ENCODE results near the gene GPRC5B. TPM values are rescaled to one million over a fixed set of nuclear protein-coding genes. Genes with fewer than 3 reads are reported as not detected.

The GPRC5B gene
- total and polyA plus RNA-seq, 2 donors (not counting 1 experiment from before 2014, with no cell fraction given): 4.3 to 4.5 TPM

GRCh38 chr16:19882186-19882585 lies 2.5 kb downstream of the GPRC5B start:
- H3K9ac ChIP-seq (ENCODE audit: insufficient read depth, low read length): no peak overlapping the region
- peaks cover 7% of the 10 kb centered on the region for H3K4me1 ChIP-seq (ENCODE audit: control insufficient read depth, extremely low read depth, insufficient read depth, low read length)
- TF ChIP-seq CTCF (conservative IDR thresholded peaks at IDR 0.05 in 1 of 2, IDR thresholded peaks at IDR 0.05 in 1 of 2; ENCODE audit: low read depth in 1 of 2, low read length in 2 of 2) (no peak), EZH2 (IDR thresholded peaks at IDR 0.05; ENCODE audit: low read length, missing control alignments) (no peak)
- H3K27ac ChIP-seq (ENCODE audit: insufficient read depth, low read length): no peak overlapping the region
- H3K27me3 ChIP-seq (ENCODE audit: control insufficient read depth, insufficient read depth, low read length): peaks cover 10% of the 10 kb centered on the region
- no peak overlapping the region for H3K4me3 ChIP-seq (replicated peaks in 1 of 4; ENCODE audit: control extremely low read depth in 1 of 4, insufficient read depth in 1 of 4, low read depth in 3 of 4, low read length in 4 of 4)
- no peaks in the 10 kb centered on the region for H3K79me2 ChIP-seq (ENCODE audit: control insufficient read depth, insufficient read depth, low read length)
- no peak overlapping the region for H2AFZ ChIP-seq (ENCODE audit: low read length)
- H4K20me1 ChIP-seq (ENCODE audit: control insufficient read depth, extremely low read depth, insufficient read depth, low read length): no peaks in the 10 kb centered on the region
- H3K9me3 ChIP-seq (ENCODE audit: control insufficient read depth, insufficient read depth, low read depth, low read length): no peaks in the 10 kb centered on the region
- peak in 1 of 2 donors; percentile 18 for DNase-seq (ENCODE audit: low read depth in 2 of 2)
- H3K4me2 ChIP-seq (ENCODE audit: extremely low read depth, insufficient read depth, low read length): no peak overlapping the region
- no peaks in the 10 kb centered on the region for H3K36me3 ChIP-seq (ENCODE audit: control insufficient read depth, insufficient read depth, low read length)

- H3K79me2 ChIP-seq (ENCODE audit: control insufficient read depth, insufficient read depth, low read length): no peaks in the 10 kb centered on the region
- no peak overlapping the region for H3K9ac ChIP-seq (ENCODE audit: insufficient read depth, low read length)
- H4K20me1 ChIP-seq (ENCODE audit: control insufficient read depth, extremely low read depth, insufficient read depth, low read length): no peaks in the 10 kb centered on the region
- peaks cover 7% of the 10 kb centered on the region for H3K4me1 ChIP-seq (ENCODE audit: control insufficient read depth, extremely low read depth, insufficient read depth, low read length)
- H3K36me3 ChIP-seq (ENCODE audit: control insufficient read depth, insufficient read depth, low read length): no peaks in the 10 kb centered on the region
- no peak overlapping the region for H2AFZ ChIP-seq (ENCODE audit: low read length)
- peaks cover 10% of the 10 kb centered on the region for H3K27me3 ChIP-seq (ENCODE audit: control insufficient read depth, insufficient read depth, low read length)
- DNase-seq (ENCODE audit: low read depth in 2 of 2): no peak
- no peaks in the 10 kb centered on the region for H3K9me3 ChIP-seq (ENCODE audit: control insufficient read depth, insufficient read depth, low read depth, low read length)
- H3K4me3 ChIP-seq (replicated peaks in 1 of 4; ENCODE audit: control extremely low read depth in 1 of 4, insufficient read depth in 1 of 4, low read depth in 3 of 4, low read length in 4 of 4): no peak overlapping the region
- TF ChIP-seq CTCF (conservative IDR thresholded peaks at IDR 0.05 in 1 of 2, IDR thresholded peaks at IDR 0.05 in 1 of 2; ENCODE audit: low read depth in 1 of 2, low read length in 2 of 2) (no peak), EZH2 (IDR thresholded peaks at IDR 0.05; ENCODE audit: low read length, missing control alignments) (no peak)
- H3K27ac ChIP-seq (ENCODE audit: insufficient read depth, low read length): no peak overlapping the region
- no peak overlapping the region for H3K4me2 ChIP-seq (ENCODE audit: extremely low read depth, insufficient read depth, low read length)
These were observed 2.9 kb downstream of the GPRC5B start for GRCh38 chr16:19881783-19882182.

GRCh38 chr16:19881028-19881427 lies 3.6 kb downstream of the GPRC5B start:
- peaks cover 10% of the 10 kb centered on the region for H3K27me3 ChIP-seq (ENCODE audit: control insufficient read depth, insufficient read depth, low read length)
- H3K79me2 ChIP-seq (ENCODE audit: control insufficient read depth, insufficient read depth, low read length): no peaks in the 10 kb centered on the region
- TF ChIP-seq EZH2 (IDR thresholded peaks at IDR 0.05; ENCODE audit: low read length, missing control alignments) (no peak), CTCF (conservative IDR thresholded peaks at IDR 0.05 in 1 of 2, IDR thresholded peaks at IDR 0.05 in 1 of 2; ENCODE audit: low read depth in 1 of 2, low read length in 2 of 2) (no peak)
- H3K4me2 ChIP-seq (ENCODE audit: extremely low read depth, insufficient read depth, low read length): no peak overlapping the region
- H3K9me3 ChIP-seq (ENCODE audit: control insufficient read depth, insufficient read depth, low read depth, low read length): no peaks in the 10 kb centered on the region
- peaks cover 7% of the 10 kb centered on the region for H3K4me1 ChIP-seq (ENCODE audit: control insufficient read depth, extremely low read depth, insufficient read depth, low read length)
- no peak for DNase-seq (ENCODE audit: low read depth in 2 of 2)
- no peak overlapping the region for H2AFZ ChIP-seq (ENCODE audit: low read length)
- no peaks in the 10 kb centered on the region for H4K20me1 ChIP-seq (ENCODE audit: control insufficient read depth, extremely low read depth, insufficient read depth, low read length)
- no peak overlapping the region for H3K4me3 ChIP-seq (replicated peaks in 1 of 4; ENCODE audit: control extremely low read depth in 1 of 4, insufficient read depth in 1 of 4, low read depth in 3 of 4, low read length in 4 of 4)
- no peaks in the 10 kb centered on the region for H3K36me3 ChIP-seq (ENCODE audit: control insufficient read depth, insufficient read depth, low read length)
- H3K9ac ChIP-seq (ENCODE audit: insufficient read depth, low read length): no peak overlapping the region
- no peak overlapping the region for H3K27ac ChIP-seq (ENCODE audit: insufficient read depth, low read length)
